IMR-90 (cell line): Measurements from ENCODE around the gene CTRB1. TPM values are rescaled to one million over a fixed set of nuclear protein-coding genes. Genes with fewer than 3 reads are reported as not detected.

Experiments used
- ATAC-seq: fragments of 200-7000 bp; cut with Tn5 transposase; 2 replicates; pipeline ENCODE4 v1.9.1; 2020; ENCODE audit warnings: low read depth, mild to moderate bottlenecking, moderate library complexity
- BruUV-seq: library from RNA; stranded (reverse); fragments of 400-500 nt; replicated peaks from 2 replicates; lab custom pipeline; 2021; lab: Mats Ljungman, UMichigan
- CTCF ChIA-PET: fragments of 300-600 bp; formaldehyde crosslinking; extraction: SDS; loops from one replicate; lab custom pipeline; 2021; ENCODE audit warnings: antibody characterized with exemption; lab: Yijun Ruan, JAX
- POLR2A ChIA-PET: fragments of 300-600 bp; sonication (Branson Sonifier 250); formaldehyde crosslinking; loops from one replicate; lab custom pipeline; 2022; ENCODE audit warnings: antibody characterized with exemption; ENCODE audit not compliant: unreplicated experiment; lab: Charles Lee
- DNase-seq: peaks from one replicate; pipeline ENCODE4 v3.0.0; 2013
- H2AFZ ChIP-seq: replicated peaks from 2 replicates; pipeline ENCODE3; 2013; ENCODE audit warnings: low read length, mild to moderate bottlenecking; ENCODE audit not compliant: poor library complexity
- H2AK5ac ChIP-seq: 2 replicates; pipeline ENCODE4 v1.6.1; 2013; ENCODE audit warnings: low read depth, low read length, inconsistent platforms
- H2AK9ac ChIP-seq: replicated peaks from 2 replicates; pipeline ENCODE3; 2013; ENCODE audit warnings: mild to moderate bottlenecking, low read depth, low read length, moderate library complexity; ENCODE audit not compliant: poor library complexity
- H2BK120ac ChIP-seq: 2 replicates; pipeline ENCODE4 v1.6.1; 2013; ENCODE audit warnings: low read depth, low read length, inconsistent platforms
- H2BK15ac ChIP-seq: 3 replicates; pipeline ENCODE4 v1.6.1; 2013; ENCODE audit warnings: low read depth, low read length, inconsistent platforms
- H2BK20ac ChIP-seq: 2 replicates; pipeline ENCODE4 v1.6.1; 2013; ENCODE audit warnings: low read depth, mild to moderate bottlenecking, inconsistent platforms, low read length, moderate library complexity
- H2BK5ac ChIP-seq: 2 replicates; pipeline ENCODE4 v1.6.1; 2013; ENCODE audit warnings: mild to moderate bottlenecking, low read depth, low read length, inconsistent platforms; ENCODE audit not compliant: poor library complexity, severe bottlenecking
- H3K14ac ChIP-seq: replicated peaks from 2 replicates; pipeline ENCODE4 v1.6.1; 2013; ENCODE audit warnings: low read depth, low read length, inconsistent platforms
- H3K18ac ChIP-seq: 2 replicates; pipeline ENCODE4 v1.6.1; 2013; ENCODE audit warnings: low read depth, low read length, control low read depth
- H3K23ac ChIP-seq: 2 replicates; pipeline ENCODE4 v1.6.1; 2013; ENCODE audit warnings: low read depth, low read length, inconsistent platforms
- H3K27ac ChIP-seq: 2 replicates; pipeline ENCODE4 v1.5.1; 2013; ENCODE audit warnings: mild to moderate bottlenecking, control low read depth, low read length; ENCODE audit not compliant: insufficient read depth
- H3K27me3 ChIP-seq: 2 replicates; pipeline ENCODE4 v1.6.1; 2013; ENCODE audit warnings: low read length; ENCODE audit not compliant: control insufficient read depth, insufficient read depth
- H3K36me3 ChIP-seq: 2 replicates; pipeline ENCODE4 v1.6.1; 2013; ENCODE audit warnings: low read length, mixed read lengths; ENCODE audit not compliant: control insufficient read depth, insufficient read depth
- H3K4ac ChIP-seq: 2 replicates; pipeline ENCODE4 v1.6.1; 2013; ENCODE audit warnings: low read depth, low read length, inconsistent platforms
- H3K4me1 ChIP-seq: 2 replicates; pipeline ENCODE4 v1.6.1; 2013; ENCODE audit warnings: low read length, mixed read lengths; ENCODE audit not compliant: control insufficient read depth, insufficient read depth
- H3K4me2 ChIP-seq: 2 replicates; pipeline ENCODE4 v1.6.1; 2013; ENCODE audit warnings: low read depth, mild to moderate bottlenecking, control low read depth, low read length, moderate library complexity
- H3K4me3 ChIP-seq: 2 replicates; pipeline ENCODE4 v1.5.1; 2013; ENCODE audit warnings: low read depth, mild to moderate bottlenecking, control low read depth, low read length, moderate library complexity; ENCODE audit not compliant: insufficient read depth
- H3K56ac ChIP-seq: 2 replicates; pipeline ENCODE4 v1.6.1; 2013; ENCODE audit warnings: low read length, inconsistent platforms; ENCODE audit not compliant: insufficient read depth; ENCODE audit errors: extremely low read depth
- H3K79me1 ChIP-seq, 2 experiments: 2 replicates each; pipeline ENCODE4 v1.6.1; 2013; ENCODE audit warnings: low read length in 2 of 2, inconsistent platforms in 1 of 2, low read depth in 1 of 2
- H3K9ac ChIP-seq: 2 replicates; pipeline ENCODE4 v1.6.1; 2013; ENCODE audit warnings: low read depth, low read length, control low read depth
- H3K9me1 ChIP-seq: 2 replicates; pipeline ENCODE4 v1.6.1; 2013; ENCODE audit warnings: low read length, inconsistent platforms; ENCODE audit not compliant: insufficient read depth
- H3K9me3 ChIP-seq: 2 replicates; pipeline ENCODE4 v1.6.1; 2013; ENCODE audit warnings: low read length; ENCODE audit not compliant: control insufficient read depth, insufficient read depth
- H4K20me1 ChIP-seq: 2 replicates; pipeline ENCODE4 v1.6.1; 2013; ENCODE audit warnings: low read length, inconsistent platforms; ENCODE audit not compliant: insufficient read depth
- H4K5ac ChIP-seq: 2 replicates; pipeline ENCODE4 v1.6.1; 2013; ENCODE audit warnings: mild to moderate bottlenecking, low read depth, low read length, control low read depth
- H4K8ac ChIP-seq, 2 experiments: 2 replicates each; pipeline ENCODE4 v1.6.1; 2013; ENCODE audit warnings: low read depth in 2 of 2, low read length in 2 of 2, control low read depth in 1 of 2, inconsistent platforms in 1 of 2
- H4K91ac ChIP-seq: 2 replicates; pipeline ENCODE4 v1.6.1; 2013; ENCODE audit warnings: low read depth, low read length, inconsistent platforms; ENCODE audit not compliant: insufficient read depth
- BHLHE40 ChIP-seq: fragments of 150-350 bp; IDR thresholded peaks from 2 replicates; pipeline ENCODE4 v1.6.1; 2016; ENCODE audit warnings: mild to moderate bottlenecking, low read depth, low read length
- CHD1 ChIP-seq: IDR thresholded peaks from 2 replicates; pipeline ENCODE4 v1.6.1; 2012; ENCODE audit warnings: low read depth, low read length, improper control_type of control experiment
- MAFK ChIP-seq: IDR thresholded peaks from 2 replicates; pipeline ENCODE4 v1.6.1; 2012; ENCODE audit warnings: low read depth, low read length, improper control_type of control experiment
- MAZ ChIP-seq: IDR thresholded peaks from 2 replicates; pipeline ENCODE4 v1.6.1; 2012; ENCODE audit warnings: low read depth, mild to moderate bottlenecking, low read length, improper control_type of control experiment, moderate library complexity, borderline replicate concordance
- MXI1 ChIP-seq: IDR thresholded peaks from 2 replicates; pipeline ENCODE4 v1.6.1; 2012; ENCODE audit warnings: low read depth, mild to moderate bottlenecking, low read length, moderate library complexity, borderline replicate concordance
- NFE2L2 ChIP-seq: fragments of 150-350 bp; IDR thresholded peaks from 2 replicates; pipeline ENCODE4 v1.6.1; 2016; ENCODE audit warnings: low read depth, mild to moderate bottlenecking, low read length
- POLR2A ChIP-seq: IDR thresholded peaks from 2 replicates; pipeline ENCODE4 v1.6.1; 2012; ENCODE audit warnings: mild to moderate bottlenecking, low read depth, low read length
- RCOR1 ChIP-seq: IDR thresholded peaks from 2 replicates; pipeline ENCODE4 v1.6.1; 2012; ENCODE audit warnings: mild to moderate bottlenecking, low read length, improper control_type of control experiment; ENCODE audit not compliant: insufficient replicate concordance
- RFX5 ChIP-seq: IDR thresholded peaks from 2 replicates; pipeline ENCODE4 v1.8.0; 2012; ENCODE audit warnings: low read depth, mild to moderate bottlenecking, low read length, moderate library complexity
- SMC3 ChIP-seq: fragments of 150-350 bp; IDR thresholded peaks from 2 replicates; pipeline ENCODE4 v1.6.1; 2016; ENCODE audit warnings: low read depth, mild to moderate bottlenecking, antibody characterized with exemption, low read length, moderate library complexity
- WGBS, 2 experiments: methylation state at CpG; one replicate each; pipeline versions ENCODE4 v1.1.5 to v1.1.7; 2013; ENCODE audit warnings: missing lambda C conversion rate in 2 of 2; ENCODE audit not compliant: insufficient read length in 1 of 2; ENCODE audit errors: extremely low coverage in 2 of 2; 5-methylcytosine and 5-hydroxymethylcytosine counted together
- dilution Hi-C: fragments of 300-500 bp; cut with HindIII; formaldehyde crosslinking; loops from one replicate; pipeline ENCODE4 v1.14.3; 2018; ENCODE audit warnings: low sequenced_read_pairs; ENCODE audit not compliant: unreplicated experiment
- in situ Hi-C: fragments of 300-500 bp; cut with MboI; formaldehyde crosslinking; loops from 3 replicates; pipeline ENCODE4 v1.14.3; 2019; ENCODE audit warnings: low sequenced_read_pairs, inconsistent platforms, mixed read lengths
- intact Hi-C: fragments of 100-400 bp; cut with micrococcal nuclease; formaldehyde crosslinking; loops from 2 replicates; pipeline ENCODE4 v1.10.0; 2022
- polyA plus RNA-seq, 3 experiments: library from polyadenylated mRNA; depleted of rRNA; stranded (reverse); fragments of >200 nt; gene quantifications; 2 replicates each; pipeline ENCODE4 v1.2.3, GENCODE V29; 2012; ENCODE audit warnings: low replicate concordance in 1 of 3
- total RNA-seq: library from RNA; depleted of rRNA; stranded (reverse); fragments of >200 nt; gene quantifications from 2 replicates; pipeline ENCODE4 v1.2.3, GENCODE V29; 2012
- TF ChIP-seq, protein P1 (sequence below): fragments of 150-350 bp; IDR thresholded peaks from 2 replicates; pipeline ENCODE4 v1.6.1; 2016; ENCODE audit warnings: low read depth, mild to moderate bottlenecking, low read length, moderate library complexity, borderline replicate concordance
- TF ChIP-seq, protein P2 (sequence below): conservative IDR thresholded peaks from 2 replicates; pipeline ENCODE4 v1.5.1; 2012; ENCODE audit warnings: mild to moderate bottlenecking, low read depth, low read length, improper control_type of control experiment

Gene CTRB1
- total and polyA plus RNA-seq, 2 of the 4 experiments (the other 2 are of a cell fraction), result not detected

DNA sequence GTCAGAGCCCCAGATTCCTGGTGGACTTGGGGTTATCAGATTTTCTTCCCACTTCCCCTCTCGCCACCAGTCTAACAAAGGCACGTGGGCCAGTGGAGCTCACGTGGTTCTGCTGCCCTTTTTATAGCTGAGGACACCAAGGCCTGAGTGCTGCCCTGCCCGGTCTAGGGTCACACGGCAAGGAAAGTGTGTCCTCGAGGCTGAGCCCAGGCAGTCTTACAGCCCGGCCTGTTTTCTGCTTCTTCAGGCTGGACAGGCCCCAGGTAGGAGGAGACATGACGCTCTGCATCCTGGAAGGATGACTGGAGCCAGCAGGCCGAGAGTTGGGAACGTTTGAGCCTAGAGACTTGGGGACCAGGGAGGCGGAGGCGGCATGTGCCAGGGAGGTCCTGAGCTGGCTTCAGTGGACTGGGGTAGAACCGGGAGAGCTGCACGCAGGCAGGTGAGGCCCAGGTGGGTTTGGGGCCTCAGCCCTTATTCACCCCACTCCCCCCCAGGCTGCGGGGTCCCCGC lies 3.5 kb downstream of the CTRB1 start:
- no peak overlapping the region for H2BK120ac ChIP-seq
- H3K36me3 ChIP-seq, result peaks cover 2% of the 10 kb centered on the region; the same call in 1 of the 2 replicates
- no peak overlapping the region for H2BK15ac ChIP-seq
- no peak overlapping the region for H3K18ac ChIP-seq
- H3K9me3 ChIP-seq, result no peaks in the 10 kb centered on the region
- peaks cover 28% of the 10 kb centered on the region for H4K20me1 ChIP-seq
- TF ChIP-seq RCOR1, result no peak
- TF ChIP-seq, protein P1, sequence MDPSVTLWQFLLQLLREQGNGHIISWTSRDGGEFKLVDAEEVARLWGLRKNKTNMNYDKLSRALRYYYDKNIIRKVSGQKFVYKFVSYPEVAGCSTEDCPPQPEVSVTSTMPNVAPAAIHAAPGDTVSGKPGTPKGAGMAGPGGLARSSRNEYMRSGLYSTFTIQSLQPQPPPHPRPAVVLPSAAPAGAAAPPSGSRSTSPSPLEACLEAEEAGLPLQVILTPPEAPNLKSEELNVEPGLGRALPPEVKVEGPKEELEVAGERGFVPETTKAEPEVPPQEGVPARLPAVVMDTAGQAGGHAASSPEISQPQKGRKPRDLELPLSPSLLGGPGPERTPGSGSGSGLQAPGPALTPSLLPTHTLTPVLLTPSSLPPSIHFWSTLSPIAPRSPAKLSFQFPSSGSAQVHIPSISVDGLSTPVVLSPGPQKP, result no peak
- TF ChIP-seq, protein P2, sequence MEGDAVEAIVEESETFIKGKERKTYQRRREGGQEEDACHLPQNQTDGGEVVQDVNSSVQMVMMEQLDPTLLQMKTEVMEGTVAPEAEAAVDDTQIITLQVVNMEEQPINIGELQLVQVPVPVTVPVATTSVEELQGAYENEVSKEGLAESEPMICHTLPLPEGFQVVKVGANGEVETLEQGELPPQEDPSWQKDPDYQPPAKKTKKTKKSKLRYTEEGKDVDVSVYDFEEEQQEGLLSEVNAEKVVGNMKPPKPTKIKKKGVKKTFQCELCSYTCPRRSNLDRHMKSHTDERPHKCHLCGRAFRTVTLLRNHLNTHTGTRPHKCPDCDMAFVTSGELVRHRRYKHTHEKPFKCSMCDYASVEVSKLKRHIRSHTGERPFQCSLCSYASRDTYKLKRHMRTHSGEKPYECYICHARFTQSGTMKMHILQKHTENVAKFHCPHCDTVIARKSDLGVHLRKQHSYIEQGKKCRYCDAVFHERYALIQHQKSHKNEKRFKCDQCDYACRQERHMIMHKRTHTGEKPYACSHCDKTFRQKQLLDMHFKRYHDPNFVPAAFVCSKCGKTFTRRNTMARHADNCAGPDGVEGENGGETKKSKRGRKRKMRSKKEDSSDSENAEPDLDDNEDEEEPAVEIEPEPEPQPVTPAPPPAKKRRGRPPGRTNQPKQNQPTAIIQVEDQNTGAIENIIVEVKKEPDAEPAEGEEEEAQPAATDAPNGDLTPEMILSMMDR, result no peak
- no peak for TF ChIP-seq MAZ
- no peak for TF ChIP-seq NFE2L2
- TF ChIP-seq SMC3, result no peak
- no peak for TF ChIP-seq CHD1
- TF ChIP-seq RFX5, result no peak
- TF ChIP-seq POLR2A, result no peak
- TF ChIP-seq BHLHE40, result no peak
- TF ChIP-seq MXI1, result no peak
- no peak for TF ChIP-seq MAFK
- H4K5ac ChIP-seq, result no peak overlapping the region
- H3K56ac ChIP-seq, result no peak overlapping the region
- ATAC-seq, result no peak
- WGBS, 2 experiments, result 80% methylated on average over 9 of the region's 16 CpGs; no CpG with 5 or more reads in 1 of the 2 experiments
- no peak overlapping the region for H3K4ac ChIP-seq
- no peaks in the 10 kb centered on the region for H3K4me1 ChIP-seq
- no peak overlapping the region for H3K4me2 ChIP-seq
- no peak overlapping the region for H3K4me3 ChIP-seq
- peak overlapping the region; percentile 58 for H2AFZ ChIP-seq
- dilution Hi-C loops, result no loop called here
- H3K9ac ChIP-seq, result no peak overlapping the region
- peaks cover 6% of the 10 kb centered on the region; the same call in 1 of the 2 replicates for H3K9me1 ChIP-seq
- no peak overlapping the region for H2BK20ac ChIP-seq
- no peaks in the 10 kb centered on the region for H3K27me3 ChIP-seq
- no peak overlapping the region for H3K27ac ChIP-seq
- H2AK5ac ChIP-seq, result no peak overlapping the region
- H3K23ac ChIP-seq, result no peak overlapping the region
- in situ Hi-C loops, result loop anchor here (25.0 kb wide), 2 partner anchors 365 to 540 kb away; no protein-coding TSS in a partner anchor
- CTCF ChIA-PET, result no interaction called here
- intact Hi-C loops, result no loop called here
- BruUV-seq, result no TSS peak
- no peak for DNase-seq
- POLR2A ChIA-PET, result no interaction called here
- no peak overlapping the region for H3K14ac ChIP-seq
- H3K79me1 ChIP-seq, result peaks cover 0 to 12% of the 10 kb centered on the region in 2 experiments; a peak in 2 of 4 replicates
- H4K91ac ChIP-seq, result no peak overlapping the region
- no peak overlapping the region for H2BK5ac ChIP-seq
- no peak overlapping the region for H4K8ac ChIP-seq
- no peak overlapping the region for H2AK9ac ChIP-seq
